PFSK-1 (cell line): Measurements from ENCODE around the gene MDGA2.

ENCODE experiments used
- FOXP2 ChIP-seq: optimal IDR thresholded peaks from 2 replicates; pipeline ENCODE3; 2011; ENCODE audit warnings: borderline replicate concordance, control low read depth, inconsistent platforms; ENCODE audit not compliant: insufficient read depth; ENCODE audit errors: extremely low read length, extremely low read depth
- POLR2AphosphoS5 ChIP-seq: IDR thresholded peaks from 2 replicates; pipeline ENCODE4 v1.6.1; 2012; ENCODE audit warnings: low read depth, mild to moderate bottlenecking, control low read depth, low read length, moderate library complexity
- SIN3A ChIP-seq: IDR thresholded peaks from 2 replicates; pipeline ENCODE4 v1.6.1; 2012; ENCODE audit warnings: mild to moderate bottlenecking, low read length, moderate library complexity, borderline replicate concordance; ENCODE audit not compliant: insufficient read depth
- TAF1 ChIP-seq: IDR thresholded peaks from 2 replicates; pipeline ENCODE4 v1.6.1; 2012; ENCODE audit warnings: low read length, control low read depth, borderline replicate concordance; ENCODE audit not compliant: insufficient read depth
- TF ChIP-seq, protein P1 (sequence below), 2 experiments: IDR thresholded peaks; 2 replicates each; pipeline versions ENCODE4 v1.6.1 to v1.8.0; 2011 to 2012; ENCODE audit warnings: low read depth in 2 of 2, low read length in 2 of 2, control low read depth in 1 of 2, inconsistent platforms in 1 of 2, mild to moderate bottlenecking in 1 of 2, moderate library complexity in 1 of 2; ENCODE audit not compliant: insufficient read depth in 1 of 2

MDGA2 gene

DNA sequence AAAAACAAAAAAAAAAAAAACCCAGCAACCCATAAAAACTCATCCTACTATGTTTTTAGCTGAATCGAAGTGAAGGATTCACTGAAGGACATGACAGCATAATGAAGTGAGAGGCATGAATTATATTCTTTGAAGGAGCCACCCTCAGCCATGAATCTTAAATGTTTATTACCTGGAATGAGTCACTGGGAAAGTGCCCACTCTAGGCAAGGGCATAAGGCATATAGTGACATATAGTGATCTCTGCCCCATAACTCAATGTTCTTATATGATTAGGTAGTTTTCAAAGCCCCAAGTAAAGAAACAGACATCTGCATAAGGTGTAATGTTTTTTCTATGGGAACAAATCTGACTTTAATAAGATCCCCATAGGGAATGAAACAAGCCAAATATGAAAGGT, 79.9 kb downstream of the MDGA2 start:
- TF ChIP-seq POLR2AphosphoS5 (no peak), SIN3A (no peak), FOXP2 (no peak), TAF1 (no peak)
- TF ChIP-seq, protein P1, sequence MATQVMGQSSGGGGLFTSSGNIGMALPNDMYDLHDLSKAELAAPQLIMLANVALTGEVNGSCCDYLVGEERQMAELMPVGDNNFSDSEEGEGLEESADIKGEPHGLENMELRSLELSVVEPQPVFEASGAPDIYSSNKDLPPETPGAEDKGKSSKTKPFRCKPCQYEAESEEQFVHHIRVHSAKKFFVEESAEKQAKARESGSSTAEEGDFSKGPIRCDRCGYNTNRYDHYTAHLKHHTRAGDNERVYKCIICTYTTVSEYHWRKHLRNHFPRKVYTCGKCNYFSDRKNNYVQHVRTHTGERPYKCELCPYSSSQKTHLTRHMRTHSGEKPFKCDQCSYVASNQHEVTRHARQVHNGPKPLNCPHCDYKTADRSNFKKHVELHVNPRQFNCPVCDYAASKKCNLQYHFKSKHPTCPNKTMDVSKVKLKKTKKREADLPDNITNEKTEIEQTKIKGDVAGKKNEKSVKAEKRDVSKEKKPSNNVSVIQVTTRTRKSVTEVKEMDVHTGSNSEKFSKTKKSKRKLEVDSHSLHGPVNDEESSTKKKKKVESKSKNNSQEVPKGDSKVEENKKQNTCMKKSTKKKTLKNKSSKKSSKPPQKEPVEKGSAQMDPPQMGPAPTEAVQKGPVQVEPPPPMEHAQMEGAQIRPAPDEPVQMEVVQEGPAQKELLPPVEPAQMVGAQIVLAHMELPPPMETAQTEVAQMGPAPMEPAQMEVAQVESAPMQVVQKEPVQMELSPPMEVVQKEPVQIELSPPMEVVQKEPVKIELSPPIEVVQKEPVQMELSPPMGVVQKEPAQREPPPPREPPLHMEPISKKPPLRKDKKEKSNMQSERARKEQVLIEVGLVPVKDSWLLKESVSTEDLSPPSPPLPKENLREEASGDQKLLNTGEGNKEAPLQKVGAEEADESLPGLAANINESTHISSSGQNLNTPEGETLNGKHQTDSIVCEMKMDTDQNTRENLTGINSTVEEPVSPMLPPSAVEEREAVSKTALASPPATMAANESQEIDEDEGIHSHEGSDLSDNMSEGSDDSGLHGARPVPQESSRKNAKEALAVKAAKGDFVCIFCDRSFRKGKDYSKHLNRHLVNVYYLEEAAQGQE (IDR thresholded peaks at IDR 0.05; ENCODE audit: insufficient read depth in 1 of 2, low read depth in 2 of 2, low read length in 2 of 2) = no peak

DNA sequence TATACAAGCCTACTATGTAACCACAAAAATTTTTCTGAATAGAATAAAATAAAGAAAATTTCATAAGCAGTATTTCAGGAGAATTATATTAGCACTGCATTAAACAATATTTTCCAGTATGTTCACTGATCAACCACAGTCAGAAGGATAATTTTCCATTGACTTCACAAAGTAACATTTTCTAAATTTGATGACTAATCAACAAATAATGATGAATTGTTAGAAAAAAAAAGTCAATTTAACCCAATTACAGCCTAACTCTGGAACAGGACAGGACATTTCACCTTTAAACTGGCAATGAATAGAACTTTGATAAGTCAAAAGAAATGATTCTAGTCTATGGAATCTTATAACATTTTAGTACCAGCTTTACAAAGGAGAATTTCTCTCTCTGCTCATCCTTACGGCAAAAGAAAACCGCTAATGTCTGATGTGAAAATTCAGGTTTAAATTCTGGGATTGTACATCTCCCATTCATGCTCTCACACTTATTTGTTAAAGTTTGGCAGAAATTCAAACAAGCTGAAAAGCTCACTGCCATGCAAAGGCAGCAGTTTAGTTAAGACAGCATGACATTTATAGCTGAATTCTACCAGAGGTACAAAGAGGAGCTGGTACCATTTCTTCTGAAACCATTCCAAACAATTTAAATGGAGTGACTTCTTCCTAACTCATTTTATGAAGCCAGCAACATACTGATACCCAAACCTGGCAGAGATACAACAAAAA, 84.5 kb downstream of the MDGA2 start:
- no peak for TF ChIP-seq FOXP2
- TF ChIP-seq, protein P1 (IDR thresholded peaks at IDR 0.05; ENCODE audit: insufficient read depth in 1 of 2, low read depth in 2 of 2, low read length in 2 of 2) = no peak
- no peak for TF ChIP-seq TAF1
- TF ChIP-seq POLR2AphosphoS5 = no peak
- TF ChIP-seq SIN3A = no peak

DNA sequence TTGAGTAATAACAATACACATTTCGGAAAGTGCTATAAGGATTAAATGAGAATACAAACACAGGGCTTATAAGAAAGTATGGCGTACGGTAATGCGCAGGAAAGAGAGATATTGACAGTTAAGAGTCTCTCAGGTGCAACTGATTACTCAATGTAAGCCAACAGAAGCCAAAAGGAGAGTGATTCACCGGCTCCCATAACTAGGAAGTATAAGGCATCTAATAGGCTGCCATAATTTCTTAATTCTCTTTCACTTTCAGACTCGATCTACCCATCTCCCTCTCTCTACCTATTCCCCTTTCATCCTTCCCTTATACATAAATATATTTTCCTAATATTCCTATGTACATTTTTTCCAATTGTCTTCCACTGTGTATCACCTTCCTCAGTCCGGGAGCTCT, 90.0 kb downstream of the MDGA2 start:
- TF ChIP-seq, protein P1 (IDR thresholded peaks at IDR 0.05; ENCODE audit: insufficient read depth in 1 of 2, low read depth in 2 of 2, low read length in 2 of 2) = no peak
- TF ChIP-seq SIN3A (no peak), POLR2AphosphoS5 (no peak), TAF1 (no peak), FOXP2 (no peak)

DNA sequence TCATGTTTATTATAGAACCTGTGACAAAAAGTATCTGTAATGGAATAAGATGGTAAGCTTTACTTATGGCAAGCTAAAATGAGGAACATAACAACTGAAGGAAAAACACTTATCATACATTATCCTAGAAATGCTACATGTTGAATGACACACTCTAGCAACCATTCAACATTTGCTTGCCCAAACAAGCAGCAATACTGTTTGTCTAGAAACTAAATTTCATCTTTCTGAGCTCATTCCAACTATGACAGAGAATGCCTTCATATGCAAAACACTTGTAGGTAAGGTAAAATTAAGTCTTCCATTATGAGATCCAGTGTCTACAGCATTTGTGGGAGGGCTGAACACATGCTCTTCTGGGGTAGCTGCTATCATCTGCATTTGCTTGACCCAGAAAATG, 108.1 kb downstream of the MDGA2 start:
- TF ChIP-seq TAF1 = no peak
- no peak for TF ChIP-seq SIN3A
- TF ChIP-seq POLR2AphosphoS5 = no peak
- TF ChIP-seq, protein P1 (IDR thresholded peaks at IDR 0.05; ENCODE audit: insufficient read depth in 1 of 2, low read depth in 2 of 2, low read length in 2 of 2) = no peak
- no peak for TF ChIP-seq FOXP2
